Uterus (tissue), 4 donors: ENCODE measurements around the gene DTD1. TPM values are rescaled to one million over a fixed set of nuclear protein-coding genes. Genes with fewer than 3 reads are reported as not detected.

Experiments
- DNase-seq, 2 donors: peaks; one replicate each; pipeline ENCODE4 v3.0.0-alpha.2; 2019 to 2020
- H3K27ac ChIP-seq, 2 donors: fragments of 200-600 bp; sonication (generic); 1 replicate in 1 of 2; 2 replicates in 1 of 2; pipeline ENCODE4 v1.5.1; 2016 to 2018
- H3K27me3 ChIP-seq, 2 donors: fragments of 200-600 bp; sonication (generic); one replicate each; pipeline ENCODE4 v1.5.1; 2018 to 2019; ENCODE audit warnings: control low read depth in 1 of 2
- H3K36me3 ChIP-seq, 2 donors: fragments of 200-600 bp; sonication (generic); one replicate each; pipeline ENCODE4 v1.5.1; 2019; ENCODE audit warnings: control low read depth in 1 of 2
- H3K4me1 ChIP-seq, 2 donors: fragments of 200-600 bp; sonication (generic); one replicate each; pipeline ENCODE4 v1.5.1; 2018 to 2019; ENCODE audit warnings: control low read depth in 1 of 2
- H3K4me3 ChIP-seq, 2 donors: fragments of 200-600 bp; sonication (generic); 1 replicate in 1 of 2; 2 replicates in 1 of 2; pipeline ENCODE4 v1.5.1; 2018 to 2019; ENCODE audit warnings: mild to moderate bottlenecking in 1 of 2
- H3K9me3 ChIP-seq, 2 donors: fragments of 200-600 bp; sonication (generic); one replicate each; pipeline ENCODE4 v1.5.1; 2019; ENCODE audit warnings: control low read depth in 1 of 2
- CTCF ChIP-seq, 4 experiments: fragments of 200-600 bp in 2 of 4; fragments of 450-650 bp in 2 of 4; sonication (generic) in 2 of 4; IDR thresholded peaks; one replicate each; pipeline ENCODE4 v1.5.1; 2016 to 2019; ENCODE audit warnings: antibody characterized with exemption in 4 of 4, mild to moderate bottlenecking in 2 of 4, moderate library complexity in 1 of 4
- POLR2A ChIP-seq, 2 donors: fragments of 450-650 bp; IDR thresholded peaks; one replicate each; pipeline ENCODE4 v1.6.1; 2016; ENCODE audit warnings: antibody characterized with exemption in 2 of 2, mild to moderate bottlenecking in 1 of 2, moderate library complexity in 1 of 2
- intact Hi-C: fragments of 100-400 bp; cut with DNase I; formaldehyde crosslinking; loops from one replicate; pipeline ENCODE4 v1.15.1; 2023; ENCODE audit warnings: low total_unique reads
- total RNA-seq, 4 donors: library from RNA; depleted of rRNA in 3 of 4; stranded (reverse); fragments of >200 nt in 3 of 4; gene quantifications; one replicate each; pipeline versions ENCODE4 v1.1.0 to v1.2.4, GENCODE V29; 2014 to 2023
- donor health status: DM: yes; HTN: yes; CAD: no.

Gene DTD1
- total RNA-seq, 4 donors from 2014 or later = 23.4 to 38.3 (median 30.7) TPM

DNA sequence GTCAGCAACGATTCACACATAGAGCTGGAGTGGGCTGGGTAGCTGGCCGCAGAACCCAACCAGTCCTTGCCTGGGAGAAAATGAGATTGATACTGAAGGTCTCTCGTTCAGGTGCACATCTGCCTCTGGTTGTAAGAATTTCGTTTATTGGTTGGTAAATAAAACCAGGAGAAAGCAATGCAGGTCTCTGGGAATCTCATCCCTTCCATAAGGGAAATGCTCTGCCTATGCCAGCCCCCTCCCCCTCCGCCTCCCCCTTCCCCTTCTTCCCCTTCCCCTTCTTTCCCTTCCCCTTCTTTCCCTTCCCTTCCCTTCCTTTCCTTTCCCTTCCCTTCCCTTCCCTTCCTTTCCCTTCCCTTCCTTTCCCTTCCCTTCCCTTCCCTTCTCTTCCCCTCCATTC, 107.3 kb downstream of the DTD1 start:
- no peak for DNase-seq
- Histone ChIP-seq H3K27me3 (no peaks in the 10 kb centered on the region), H3K4me1 (no peaks in the 10 kb centered on the region), H3K36me3 (no peaks in the 10 kb centered on the region), H3K4me3 (no peak overlapping the region), H3K9me3 (no peaks in the 10 kb centered on the region), H3K27ac (no peak overlapping the region)
- no peak for TF ChIP-seq POLR2A (IDR thresholded peaks at IDR 0.05)
- TF ChIP-seq CTCF (IDR thresholded peaks at IDR 0.05) = no peak
- intact Hi-C loops = no loop called here

GRCh38 chr20:18698735-18699380, 111.0 kb downstream of the DTD1 start:
- Histone ChIP-seq H3K36me3 (no peaks in the 10 kb centered on the region), H3K27me3 (no peaks in the 10 kb centered on the region), H3K9me3 (no peaks in the 10 kb centered on the region), H3K4me3 (no peak overlapping the region), H3K4me1 (no peaks in the 10 kb centered on the region), H3K27ac (no peak overlapping the region)
- intact Hi-C loops = no loop called here
- TF ChIP-seq POLR2A (IDR thresholded peaks at IDR 0.05) = no peak
- TF ChIP-seq CTCF (IDR thresholded peaks at IDR 0.05) = no peak
- no peak for DNase-seq

- no peak overlapping the region for H3K4me3 ChIP-seq
- H3K9me3 ChIP-seq = no peaks in the 10 kb centered on the region
- intact Hi-C loops = no loop called here
- H3K36me3 ChIP-seq = no peaks in the 10 kb centered on the region
- no peaks in the 10 kb centered on the region for H3K27me3 ChIP-seq
- peak overlapping the region in 1 of 2 donors; percentile 32 for H3K27ac ChIP-seq
- DNase-seq = no peak
- H3K4me1 ChIP-seq = peaks cover 0 to 6% of the 10 kb centered on the region in 2 donors
- TF ChIP-seq CTCF (IDR thresholded peaks at IDR 0.05) (no peak), POLR2A (IDR thresholded peaks at IDR 0.05) (no peak)
Observed at GRCh38 chr20:18701969-18702368, 114.1 kb downstream of the DTD1 start.

DNA sequence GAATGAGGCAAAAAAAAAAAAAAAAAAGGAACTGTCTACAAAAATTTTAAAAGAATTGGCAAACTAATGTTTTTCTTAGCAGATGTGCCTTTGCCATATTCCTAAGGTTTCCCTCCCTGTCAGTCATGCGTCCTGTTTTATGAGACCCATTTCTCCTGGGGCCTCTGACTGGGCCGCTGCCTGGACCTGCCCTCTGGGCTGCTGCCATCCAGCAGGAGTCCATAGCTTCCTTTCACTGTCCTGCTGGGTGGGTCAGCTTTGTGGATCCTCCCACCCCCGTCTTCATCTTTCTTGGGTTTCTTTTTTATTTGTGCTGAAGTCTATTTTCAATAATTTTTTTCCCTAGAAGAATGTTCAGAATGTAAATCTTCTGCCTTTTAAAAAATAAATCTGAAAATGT, 114.9 kb downstream of the DTD1 start:
- DNase-seq = peak in 1 of 2 donors; percentile 66
- intact Hi-C loops = no loop called here
- TF ChIP-seq POLR2A (IDR thresholded peaks at IDR 0.05) (no peak), CTCF (IDR thresholded peaks at IDR 0.05) (no peak)

GRCh38 chr20:18705490-18705889, 117.6 kb downstream of the DTD1 start:
- no peaks in the 10 kb centered on the region for H3K9me3 ChIP-seq
- no peaks in the 10 kb centered on the region for H3K36me3 ChIP-seq

More for the DNA sequence above, 114.9 kb downstream of the DTD1 start:
- Histone ChIP-seq H3K9me3 (no peaks in the 10 kb centered on the region), H3K4me3 (no peak overlapping the region), H3K4me1 (peaks cover 0 to 6% of the 10 kb centered on the region in 2 donors), H3K27ac (peak overlapping the region; percentile 19 to 32), H3K27me3 (no peaks in the 10 kb centered on the region), H3K36me3 (no peaks in the 10 kb centered on the region)

More at GRCh38 chr20:18705490-18705889, 117.6 kb downstream of the DTD1 start:
- TF ChIP-seq POLR2A (IDR thresholded peaks at IDR 0.05) = no peak
- TF ChIP-seq CTCF (IDR thresholded peaks at IDR 0.05) = no peak
- no peak for DNase-seq
- Histone ChIP-seq H3K27ac (peak overlapping the region in 1 of 2 donors; percentile 1), H3K4me3 (no peak overlapping the region), H3K27me3 (no peaks in the 10 kb centered on the region), H3K4me1 (peaks cover 0 to 6% of the 10 kb centered on the region in 2 donors)
- intact Hi-C loops = no loop called here
